Smooth muscle cell (in vitro differentiated cells): ENCODE results near the gene AKAP17A. TPM values are rescaled to one million over a fixed set of nuclear protein-coding genes. Genes with fewer than 3 reads are reported as not detected.

Source experiments
- DNase-seq: peaks from one replicate; lab custom pipeline; 2025; ENCODE audit not compliant: unreplicated experiment; lab: John Stamatoyannopoulos, UW
- H2AFZ ChIP-seq: fragments of 200-600 bp; sonication (generic); 2 replicates; pipeline ENCODE4 v1.6.0; 2016; ENCODE audit warnings: antibody characterized with exemption, low read depth, mild to moderate bottlenecking
- H3F3A ChIP-seq: fragments of 200-600 bp; sonication (generic); 2 replicates; pipeline ENCODE4 v1.6.0; 2017; ENCODE audit warnings: antibody characterized with exemption, low read depth
- H3K27ac ChIP-seq: fragments of 200-600 bp; sonication (generic); 2 replicates; pipeline ENCODE4 v1.5.1; 2016; ENCODE audit warnings: low read depth, mild to moderate bottlenecking
- H3K27me3 ChIP-seq: fragments of 200-600 bp; sonication (generic); 2 replicates; pipeline ENCODE4 v1.6.1; 2016; ENCODE audit warnings: low read depth, mild to moderate bottlenecking
- H3K36me3 ChIP-seq: fragments of 200-600 bp; sonication (generic); 2 replicates; pipeline ENCODE4 v1.5.1; 2016; ENCODE audit warnings: low read depth
- H3K4me1 ChIP-seq: fragments of 200-600 bp; sonication (generic); 2 replicates; pipeline ENCODE4 v1.5.1; 2016; ENCODE audit warnings: low read depth
- H3K4me2 ChIP-seq: fragments of 200-600 bp; sonication (generic); 2 replicates; pipeline ENCODE4 v1.6.0; 2016; ENCODE audit warnings: mild to moderate bottlenecking
- H3K4me3 ChIP-seq: fragments of 200-600 bp; sonication (generic); 2 replicates; pipeline ENCODE4 v1.5.1; 2016; ENCODE audit warnings: mild to moderate bottlenecking
- H3K79me2 ChIP-seq: fragments of 200-600 bp; sonication (generic); 2 replicates; pipeline ENCODE4 v1.6.0; 2016; ENCODE audit warnings: low read depth, mild to moderate bottlenecking
- H3K9ac ChIP-seq: fragments of 200-600 bp; sonication (generic); 2 replicates; pipeline ENCODE4 v1.6.0; 2016; ENCODE audit warnings: low read depth
- H3K9me3 ChIP-seq: fragments of 200-600 bp; sonication (generic); replicated peaks from 2 replicates; pipeline ENCODE4 v1.5.1; 2016; ENCODE audit warnings: low read depth
- H4K20me1 ChIP-seq: fragments of 200-600 bp; sonication (generic); 2 replicates; pipeline ENCODE4 v1.6.0; 2016; ENCODE audit warnings: low read depth
- WGBS: methylation state at CpG from one replicate; pipeline ENCODE4 v1.1.7; 2016; ENCODE audit warnings: low lambda C conversion rate; 5-methylcytosine and 5-hydroxymethylcytosine counted together
- polyA plus RNA-seq: library from polyadenylated mRNA; unstranded; fragments of >200 nt; fragmentation: Nextera tagmentation; extraction: Ambion mirVana; gene quantifications from 2 replicates; pipeline ENCODE4 v1.2.1, GENCODE V29; 2016
- total RNA-seq: library from RNA; depleted of rRNA; stranded (reverse); fragments of >200 nt; gene quantifications from 2 replicates; pipeline ENCODE4 v1.2.3, GENCODE V29; 2014
- TF ChIP-seq, protein P1 (sequence below): fragments of 200-600 bp; sonication (generic); IDR thresholded peaks from 2 replicates; pipeline ENCODE4 v1.5.1; 2017; ENCODE audit warnings: borderline replicate concordance, mild to moderate bottlenecking, antibody characterized with exemption; ENCODE audit not compliant: insufficient read depth, poor library complexity, severe bottlenecking

AKAP17A gene
- total and polyA plus RNA-seq, 2 experiments from 2014 or later = 21.8 to 49.8 TPM

DNA sequence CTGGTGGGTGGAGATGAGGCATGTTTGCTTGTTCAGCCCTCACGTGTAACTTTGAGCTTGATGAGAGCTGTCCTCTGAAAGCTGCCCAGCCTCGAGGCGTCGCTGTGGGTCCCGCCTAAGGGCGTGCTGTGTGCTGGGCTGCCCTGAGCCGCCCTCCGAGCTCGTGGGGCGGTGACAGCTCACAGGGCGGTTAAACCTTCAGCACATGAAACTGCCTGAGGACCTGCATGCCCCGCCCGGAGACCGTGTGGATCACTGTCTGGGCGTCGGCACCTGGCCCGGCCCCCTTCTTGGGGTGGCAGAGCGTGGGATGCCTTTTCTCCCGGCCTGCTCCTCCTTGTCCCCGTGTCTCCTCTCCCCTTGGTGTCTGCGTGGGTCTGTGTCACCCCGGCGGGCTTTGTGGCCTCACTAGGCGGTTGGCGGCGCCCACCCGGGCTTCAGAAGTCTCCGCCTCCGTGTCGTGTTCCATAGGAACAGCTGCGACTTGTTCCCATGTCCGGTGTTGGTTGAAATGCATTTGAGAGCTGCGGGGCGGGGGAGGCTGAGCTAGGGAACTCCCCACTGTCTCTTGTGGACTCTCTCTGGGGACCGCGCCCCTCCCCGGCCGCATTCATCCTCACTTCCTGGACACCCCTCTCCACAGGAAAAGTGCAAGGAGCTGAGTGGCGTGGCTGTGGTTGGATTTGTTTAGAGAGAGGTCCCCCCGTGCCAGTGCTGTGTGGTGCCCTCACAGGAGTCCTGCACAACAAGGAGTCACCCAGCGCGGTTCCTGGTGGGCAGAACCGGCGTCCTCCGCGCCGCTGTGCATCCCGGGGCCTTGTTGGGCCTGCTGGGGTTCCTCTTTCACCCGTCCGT is 6.8 kb downstream of the AKAP17A start:
- DNase-seq = no peak
- no peak overlapping the region for H3K4me2 ChIP-seq
- no peak overlapping the region for H3K27ac ChIP-seq
- peaks cover 43% of the 10 kb centered on the region for H3K79me2 ChIP-seq
- H3K4me1 ChIP-seq = no peaks in the 10 kb centered on the region
- no peak overlapping the region for H3K9ac ChIP-seq
- H3F3A ChIP-seq = no peaks in the 10 kb centered on the region
- H3K36me3 ChIP-seq = peaks cover 8% of the 10 kb centered on the region
- H4K20me1 ChIP-seq = peaks cover 75% of the 10 kb centered on the region
- WGBS = 97% methylated on average over 50 of the region's 50 CpGs
- H3K4me3 ChIP-seq = no peak overlapping the region
- TF ChIP-seq, protein P1, sequence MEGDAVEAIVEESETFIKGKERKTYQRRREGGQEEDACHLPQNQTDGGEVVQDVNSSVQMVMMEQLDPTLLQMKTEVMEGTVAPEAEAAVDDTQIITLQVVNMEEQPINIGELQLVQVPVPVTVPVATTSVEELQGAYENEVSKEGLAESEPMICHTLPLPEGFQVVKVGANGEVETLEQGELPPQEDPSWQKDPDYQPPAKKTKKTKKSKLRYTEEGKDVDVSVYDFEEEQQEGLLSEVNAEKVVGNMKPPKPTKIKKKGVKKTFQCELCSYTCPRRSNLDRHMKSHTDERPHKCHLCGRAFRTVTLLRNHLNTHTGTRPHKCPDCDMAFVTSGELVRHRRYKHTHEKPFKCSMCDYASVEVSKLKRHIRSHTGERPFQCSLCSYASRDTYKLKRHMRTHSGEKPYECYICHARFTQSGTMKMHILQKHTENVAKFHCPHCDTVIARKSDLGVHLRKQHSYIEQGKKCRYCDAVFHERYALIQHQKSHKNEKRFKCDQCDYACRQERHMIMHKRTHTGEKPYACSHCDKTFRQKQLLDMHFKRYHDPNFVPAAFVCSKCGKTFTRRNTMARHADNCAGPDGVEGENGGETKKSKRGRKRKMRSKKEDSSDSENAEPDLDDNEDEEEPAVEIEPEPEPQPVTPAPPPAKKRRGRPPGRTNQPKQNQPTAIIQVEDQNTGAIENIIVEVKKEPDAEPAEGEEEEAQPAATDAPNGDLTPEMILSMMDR = no peak
- H2AFZ ChIP-seq = no peak overlapping the region
- no peaks in the 10 kb centered on the region for H3K27me3 ChIP-seq
- H3K9me3 ChIP-seq = no peaks in the 10 kb centered on the region

DNA sequence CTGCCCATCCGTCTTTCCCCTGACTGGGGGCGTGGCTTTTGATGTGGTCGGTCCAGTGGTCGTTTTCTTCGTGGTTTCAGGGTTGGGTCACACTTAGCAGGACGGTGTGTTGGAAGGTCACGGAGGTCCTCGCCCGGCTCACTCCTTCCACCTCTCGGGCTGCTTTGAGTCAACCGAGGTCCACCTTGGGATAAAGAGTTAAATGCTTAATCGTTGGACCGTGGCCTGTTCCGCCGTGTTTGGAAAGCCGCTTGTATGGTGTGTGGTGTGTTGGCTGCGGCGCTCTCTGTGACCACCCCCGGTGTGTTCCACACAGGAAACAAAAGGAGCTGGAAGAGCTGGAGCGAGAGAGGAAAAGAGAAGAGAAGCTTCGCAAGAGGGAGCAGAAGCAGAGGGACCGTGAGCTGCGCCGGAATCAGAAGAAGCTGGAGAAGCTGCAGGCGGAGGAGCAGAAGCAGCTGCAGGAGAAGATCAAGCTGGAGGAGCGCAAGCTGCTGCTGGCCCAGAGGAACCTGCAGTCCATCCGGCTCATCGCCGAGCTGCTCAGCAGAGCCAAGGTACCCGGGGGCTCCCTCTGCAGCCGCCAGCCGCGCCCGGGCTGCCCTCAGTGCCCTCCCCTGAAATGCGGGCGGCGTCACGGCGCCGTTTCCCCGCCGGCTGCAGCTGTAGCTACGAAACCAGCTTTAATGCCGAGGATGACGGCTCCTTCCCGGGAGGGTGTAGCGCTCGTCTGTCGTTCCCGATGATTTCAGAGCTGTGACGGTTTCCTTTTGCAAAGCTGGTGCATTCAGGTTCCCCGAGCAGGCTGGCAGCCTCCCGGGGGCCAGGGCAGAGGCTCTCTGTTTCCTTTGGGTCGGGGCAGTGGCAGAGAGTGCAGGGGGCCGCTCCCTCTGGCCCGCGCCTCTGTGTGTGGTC is 7.7 kb downstream of the AKAP17A start:
- H3F3A ChIP-seq = no peaks in the 10 kb centered on the region
- WGBS = 97% methylated on average over 57 of the region's 57 CpGs
- peaks cover 67% of the 10 kb centered on the region for H4K20me1 ChIP-seq
- H3K27me3 ChIP-seq = no peaks in the 10 kb centered on the region
- TF ChIP-seq, protein P1 = no peak
- H3K9ac ChIP-seq = no peak overlapping the region
- H2AFZ ChIP-seq = no peak overlapping the region
- H3K9me3 ChIP-seq = no peaks in the 10 kb centered on the region
- no peaks in the 10 kb centered on the region for H3K4me1 ChIP-seq
- no peak for DNase-seq
- H3K4me2 ChIP-seq = no peak overlapping the region
- no peak overlapping the region for H3K27ac ChIP-seq
- H3K36me3 ChIP-seq = peaks cover 8% of the 10 kb centered on the region
- peaks cover 34% of the 10 kb centered on the region for H3K79me2 ChIP-seq
- no peak overlapping the region for H3K4me3 ChIP-seq

DNA sequence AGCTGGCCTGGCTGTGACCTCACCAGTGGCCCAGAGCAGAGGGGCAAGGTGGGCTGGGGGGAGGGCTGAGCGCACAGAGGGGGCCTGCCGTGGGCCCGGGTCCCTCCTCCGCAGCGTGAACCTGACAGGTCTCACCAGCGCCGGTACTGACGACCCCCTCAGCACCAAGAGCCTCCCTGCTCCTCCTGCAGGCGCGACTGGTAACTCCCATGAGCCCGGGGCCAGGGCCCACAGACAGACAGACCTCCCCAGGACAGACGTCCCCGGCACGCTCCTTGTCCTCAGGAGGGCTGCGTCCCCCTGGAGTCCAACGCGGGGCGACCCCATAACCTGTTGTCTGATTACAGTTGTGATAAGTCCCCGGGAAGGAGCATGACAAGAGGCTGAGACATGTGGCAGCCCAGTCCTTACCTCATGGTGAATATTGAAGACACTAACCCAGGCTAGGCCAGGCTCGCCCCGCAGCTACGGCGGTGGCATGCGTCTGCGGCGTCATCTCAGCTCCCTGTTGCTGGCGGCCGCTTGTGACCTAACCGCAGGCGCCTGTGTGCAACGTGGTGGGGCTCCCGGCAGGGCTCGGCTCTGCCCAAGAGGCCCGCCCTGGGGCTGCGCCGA is 8.5 kb downstream of the AKAP17A start:
- no peak overlapping the region for H3K4me3 ChIP-seq
- H3K4me1 ChIP-seq = no peaks in the 10 kb centered on the region
- H3K27ac ChIP-seq = no peak overlapping the region
- no peak overlapping the region for H3K9ac ChIP-seq
- H3F3A ChIP-seq = no peaks in the 10 kb centered on the region
- H3K36me3 ChIP-seq = peaks cover 8% of the 10 kb centered on the region
- H3K27me3 ChIP-seq = no peaks in the 10 kb centered on the region
- H3K79me2 ChIP-seq = peaks cover 26% of the 10 kb centered on the region
- H3K9me3 ChIP-seq = no peaks in the 10 kb centered on the region
- TF ChIP-seq, protein P1 = no peak
- H4K20me1 ChIP-seq = peaks cover 59% of the 10 kb centered on the region
- no peak overlapping the region for H2AFZ ChIP-seq
- H3K4me2 ChIP-seq = no peak overlapping the region
- DNase-seq = no peak
- WGBS = 98% methylated on average over 32 of the region's 36 CpGs
